ENCODE results near the gene SMC5. TPM values are rescaled to one million over a fixed set of nuclear protein-coding genes. Genes with fewer than 3 reads are reported as not detected.

Gene SMC5
- total RNA-seq (2016; rRNA removed; fragmentation: Illumina TruSeq; extraction: Trizol) (26.7 and 29.4 TPM in 2 replicates), polyA plus RNA-seq (2011; rRNA removed) (7.2 TPM in 2 replicates), polyA minus RNA-seq (2011; rRNA and poly(A)+ RNA removed; ENCODE audit: low replicate concordance) (2.9 and 5.1 TPM in 2 replicates), Bru-seq, nascent RNA (percentile 90 among the genes with signal in this experiment), BruChase-seq, experiment 1, labeled RNA remaining after a 6-hour chase (percentile 86 among the genes with signal in this experiment), BruChase-seq, experiment 2, labeled RNA remaining after a 2-hour chase (percentile 87 among the genes with signal in this experiment)
- 3.0 and 7.2 TPM in 2 replicates for total RNA-seq (2016; cell fraction: cytosol; rRNA removed; fragmentation: Illumina TruSeq; extraction: Trizol; ENCODE audit: low read depth)
- total RNA-seq (2016; cell fraction: insoluble cytoplasmic fraction; rRNA removed; fragmentation: Illumina TruSeq; extraction: Trizol) = 23.0 and 30.7 TPM in 2 replicates
- total RNA-seq (2016; cell fraction: membrane; rRNA removed; fragmentation: Illumina TruSeq; extraction: Trizol) = 5.1 and 5.8 TPM in 2 replicates
- total RNA-seq (2016; cell fraction: nucleus; rRNA removed; fragmentation: Illumina TruSeq; extraction: Trizol) = 32.5 and 53.1 TPM in 2 replicates
- 3.5 and 20.3 TPM in 2 replicates for polyA plus RNA-seq (2011; cell fraction: cytosol; rRNA removed)
- 5.7 and 30.0 TPM in 2 replicates for polyA plus RNA-seq (2011; cell fraction: nucleus; rRNA removed)
- 9.5 and 13.0 TPM in 2 replicates for polyA plus RNA-seq (2012)
- 0.41 and 0.53 TPM in 2 replicates for polyA plus RNA-seq (2016; cell fraction: cytosol; fragmentation: Illumina TruSeq; extraction: Trizol; ENCODE audit: low read depth)
- 20.4 and 21.3 TPM in 2 replicates for polyA plus RNA-seq (2016; cell fraction: insoluble cytoplasmic fraction; fragmentation: Illumina TruSeq; extraction: Trizol; ENCODE audit: low read depth)
- 1.4 and 1.8 TPM in 2 replicates for polyA plus RNA-seq (2016; cell fraction: membrane; fragmentation: Illumina TruSeq; extraction: Trizol; ENCODE audit: low read depth)
- 32.7 and 38.2 TPM in 2 replicates for polyA plus RNA-seq (2016; cell fraction: nucleus; fragmentation: Illumina TruSeq; extraction: Trizol; ENCODE audit: insufficient read depth, low read depth)
- polyA minus RNA-seq (2011; cell fraction: cytosol; rRNA and poly(A)+ RNA removed) = 8.5 and 9.0 TPM in 2 replicates
- polyA minus RNA-seq (2011; cell fraction: nucleus; rRNA and poly(A)+ RNA removed) = 50.0 and 64.8 TPM in 2 replicates
- long read RNA-seq, experiment 1, partial matches to known transcripts = 13 of 18 reads
- long read RNA-seq, experiment 1, other reads (novel, unspliced or antisense) = 5 of 18 reads
- long read RNA-seq, experiment 2, partial matches to known transcripts = 2 of 11 reads
- long read RNA-seq, experiment 2, other reads (novel, unspliced or antisense) = 9 of 11 reads

- intact Hi-C loops (cut with micrococcal nuclease; ENCODE audit: unreplicated experiment) = loop anchor here (5.0 kb wide), 2 partner anchors 137 to 153 kb away; partner anchors contain the start of gene KLF9
- WGBS (ENCODE audit: low lambda C conversion rate) = under 1% methylated on average over 47 of the region's 75 CpGs
- TF ChIP-seq CEBPZ (IDR thresholded peaks at IDR 0.05; ENCODE audit: low read length) (no peak), HOXA9 (CRISPR knock-in tag; IDR thresholded peaks at IDR 0.05; ENCODE audit: borderline replicate concordance) (0 out of 2 replicates have a peak, but pooled peaks have one; percentile 37), MXD3 (CRISPR knock-in tag; IDR thresholded peaks at IDR 0.05) (peak; percentile 22; the same call in 1 of the 2 replicates), ZNF329 (CRISPR knock-in tag; IDR thresholded peaks at IDR 0.05; ENCODE audit: low read depth) (0 out of 2 replicates have a peak, but pooled peaks have one; percentile 11), TGIF2 (CRISPR knock-in tag; IDR thresholded peaks at IDR 0.05) (no peak), HNRNPL (IDR thresholded peaks at IDR 0.05; ENCODE audit: low read depth, low read length) (0 out of 2 replicates have a peak, but pooled peaks have one; percentile 29), RBM39 (IDR thresholded peaks at IDR 0.05; ENCODE audit: low read depth, low read length, poor library complexity, severe bottlenecking) (peak; percentile 58), YY1 (IDR thresholded peaks at IDR 0.05; ENCODE audit: insufficient read depth, insufficient replicate concordance, low read depth, low read length) (peak; percentile 78), ZNF143 (CRISPR knock-in tag; IDR thresholded peaks at IDR 0.05) (peak; percentile 53), ZNF713 (CRISPR knock-in tag; IDR thresholded peaks at IDR 0.05) (no peak), GATA4 (IDR thresholded peaks at IDR 0.05; ENCODE audit: borderline replicate concordance, low read depth) (peak; percentile 82; the same call in 1 of the 2 replicates), THAP8 (CRISPR knock-in tag; IDR thresholded peaks at IDR 0.05; ENCODE audit: borderline replicate concordance) (peak; percentile 52; the same call in 1 of the 2 replicates)
These were observed at the start of gene SMC5 for GRCh38 chr9:70258692-70259511. TSS of gene SMC5 (plus strand) at chr9:70258978. CDS start at chr9:70259079, 101 bp downstream.

More at GRCh38 chr9:70258692-70259511, at the start of gene SMC5:
- FAIRE-seq (peak; percentile 42), ATAC-seq (peak; percentile 91), DNase-seq (ENCODE audit: low spot score) (peak; percentile 80)
- H3K4me3 ChIP-seq (replicated peaks in 1 of 3; ENCODE audit: insufficient read depth in 1 of 3, low read depth in 2 of 3, low read length in 3 of 3) = peak within 1 kb of the TSS; percentile 84 to 99 (median 95)
- H3K27me3 ChIP-seq (ENCODE audit: control insufficient read depth in 1 of 2, insufficient read depth in 2 of 2, low read length in 2 of 2) = no peaks in the 10 kb centered on the region; a peak in 2 of 5 replicates
- peaks cover 64% of the 10 kb centered on the region for H3K79me2 ChIP-seq (ENCODE audit: insufficient read depth, low read length)
- ChIA-PET POLR2A (interaction anchor here (1.1 kb wide), 1 partner anchor 156 kb away, joined by 5 read pairs; the partner anchor contains the start of gene KLF9), CTCF (ENCODE audit: low intra/inter-chr PET ratio, low total read pairs) (no interaction called here)
- in situ Hi-C loops (cut with HindIII; ENCODE audit: extremely low pct_ligation_motif_present, low pct_unique_long_range_greater_than_20kb) = no loop called here
- BruUV-seq (replicated peaks) = TSS peak; percentile 66
- H3K4me1 ChIP-seq (ENCODE audit: insufficient read depth, low read length) = peaks cover 63% of the 10 kb centered on the region
- H3K36me3 ChIP-seq (replicated peaks in 1 of 2; ENCODE audit: control insufficient read depth in 1 of 2, insufficient read depth in 2 of 2, low read length in 2 of 2) = peaks cover 0 to 6% of the 10 kb centered on the region in 2 experiments; a peak in 2 of 5 replicates
- peak within 1 kb of the TSS; percentile 98 for H3K9ac ChIP-seq (ENCODE audit: insufficient read depth, low read depth, low read length)
- H2AFZ ChIP-seq (ENCODE audit: low read length) = no peak within 1 kb of the TSS
- peak within 1 kb of the TSS; percentile 96 for H3K27ac ChIP-seq (ENCODE audit: extremely low read length, insufficient read depth, low read length)
- H3K4me2 ChIP-seq (ENCODE audit: low read depth, low read length) = peak within 1 kb of the TSS; percentile 75
- H3K9me3 ChIP-seq (ENCODE audit: low read length) = no peaks in the 10 kb centered on the region
- peaks cover 26% of the 10 kb centered on the region; the same call in 1 of the 2 replicates for H4K20me1 ChIP-seq (ENCODE audit: insufficient read depth, low read length)

Data from HepG2 (cell line).